Activated T-cell treated with anti-CD3 and anti-CD28 coated beads for 48 hours (primary cell): ENCODE results near the gene RGS10.
A peak's percentile ranks its signal among the peaks of the same experiment; 100 is the strongest.
"Not testable (repeated sequence)": the region's sequence is repeated elsewhere in the genome, so short reads cannot be mapped to it uniquely, and the experiment has no call there.

Experiments
- DNase-seq: peaks from one replicate; pipeline ENCODE4 v3.0.0-alpha.2; 2020; ENCODE audit warnings: low read depth

Gene RGS10

GRCh38 chr10:119538632-119539358, 3.7 kb downstream of the RGS10 start:
- peak; percentile 40 for DNase-seq

GRCh38 chr10:119537953-119538630, 4.4 kb downstream of the RGS10 start:
- no peak for DNase-seq

GRCh38 chr10:119536508-119537025, 6.0 kb downstream of the RGS10 start:
- DNase-seq: no peak

DNA sequence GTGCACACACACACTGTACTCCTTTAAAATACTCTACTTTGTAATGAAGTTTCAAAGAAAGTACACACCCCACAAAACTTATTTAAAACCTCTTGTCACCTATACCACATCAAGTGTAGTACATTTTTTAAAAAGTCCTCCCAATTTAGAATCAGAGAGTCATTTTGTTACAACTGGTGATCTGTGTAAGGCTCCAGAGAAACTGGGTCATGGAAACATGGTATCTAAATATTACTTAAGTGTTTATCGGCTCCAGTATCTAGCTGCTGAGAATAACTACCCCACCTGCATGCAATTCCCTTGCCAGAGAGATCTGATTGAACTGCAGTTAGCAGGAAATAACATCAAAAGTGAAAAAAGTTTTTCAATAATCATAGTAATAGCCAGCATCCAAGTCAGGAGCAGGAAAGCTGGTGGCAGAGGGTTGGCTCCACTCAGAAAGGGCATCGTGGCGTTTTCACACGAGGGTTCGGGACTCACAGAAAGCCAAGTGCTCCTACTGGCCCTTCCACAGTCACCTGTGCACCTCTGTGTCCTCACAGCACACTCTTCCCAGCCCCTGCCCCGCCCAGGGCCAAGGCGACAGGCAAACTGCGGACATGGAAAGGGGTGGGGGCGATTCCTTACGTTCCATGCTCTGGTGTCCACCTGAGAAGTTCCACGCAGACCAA, 6.5 kb downstream of the RGS10 start:
- DNase-seq: no peak

- no peak for DNase-seq
Observed at GRCh38 chr10:119535305-119535704, 7.2 kb downstream of the RGS10 start.

- DNase-seq: no peak
Observed at GRCh38 chr10:119533473-119533872, 9.0 kb downstream of the RGS10 start.

DNA sequence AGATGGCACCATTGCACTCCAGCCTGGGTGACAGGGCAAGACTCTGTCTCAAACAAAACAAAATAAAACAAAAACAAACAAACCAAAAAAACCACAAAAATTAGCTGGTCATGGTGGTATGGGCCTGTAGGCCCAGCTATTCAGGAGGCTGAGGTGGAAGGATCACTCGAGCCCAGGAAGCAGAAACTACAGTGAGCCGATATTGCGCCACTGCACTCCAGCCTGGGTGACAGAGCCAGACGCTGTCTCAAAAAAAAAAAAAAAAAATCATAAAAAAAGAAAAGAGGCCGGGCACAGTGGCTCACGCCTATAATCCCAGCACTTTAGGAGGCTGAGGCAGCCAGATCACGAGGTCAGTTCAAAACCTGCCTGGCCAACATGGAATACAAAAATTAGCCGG, 9.7 kb downstream of the RGS10 start:
- not testable (repeated sequence) for DNase-seq

GRCh38 chr10:119532251-119532650, 10.3 kb downstream of the RGS10 start:
- DNase-seq: not testable (repeated sequence)

GRCh38 chr10:119531067-119531466, 11.5 kb downstream of the RGS10 start:
- no peak for DNase-seq

GRCh38 chr10:119528663-119529237, 13.8 kb downstream of the RGS10 start:
- not testable (repeated sequence) for DNase-seq

DNA sequence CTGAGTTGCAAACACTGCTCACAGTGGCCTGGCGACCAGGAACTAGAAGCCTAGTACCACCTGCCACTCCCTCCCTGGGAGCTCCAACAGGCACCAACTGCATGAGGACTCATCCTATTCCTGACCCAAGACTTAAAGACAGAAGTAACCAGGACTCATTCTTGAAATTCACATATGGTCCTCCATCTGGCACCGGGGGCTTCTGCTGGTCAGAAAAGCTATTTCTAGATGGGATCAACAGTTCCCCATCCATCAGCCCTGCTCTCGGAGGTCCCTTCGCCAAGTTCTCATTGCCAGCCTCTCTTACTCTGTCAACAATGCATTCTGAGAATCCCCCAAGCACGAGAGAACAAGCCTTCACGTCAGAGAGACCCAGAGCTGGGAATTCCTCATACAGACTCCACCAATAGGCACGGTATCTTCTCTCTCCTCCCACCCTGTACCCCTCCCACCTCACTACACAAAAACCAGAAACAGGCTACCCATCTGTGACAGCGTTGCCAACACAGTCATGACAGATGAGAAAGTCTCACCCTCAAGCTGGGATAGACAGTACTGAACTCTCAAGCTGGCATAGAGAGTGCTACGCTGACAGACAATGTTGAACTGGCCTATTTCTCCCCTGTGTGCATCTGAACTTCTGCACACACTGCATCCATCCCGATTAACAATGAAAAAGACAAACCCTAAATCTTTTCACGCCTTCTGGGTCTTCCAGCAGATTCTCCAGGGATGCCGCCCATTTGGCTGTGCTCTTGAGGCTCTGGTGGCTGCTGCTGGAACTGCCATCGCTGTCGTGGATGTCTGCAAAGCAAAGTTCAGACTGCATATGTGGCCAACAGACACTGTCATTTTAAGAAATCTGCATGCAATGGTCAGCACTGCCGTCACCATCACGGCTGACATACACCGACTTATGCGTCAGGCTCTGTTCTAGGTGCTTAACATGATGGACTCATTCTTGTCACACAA, 15.6 kb downstream of the RGS10 start:
- no peak for DNase-seq

GRCh38 chr10:119526149-119526548, 16.4 kb downstream of the RGS10 start:
- DNase-seq: no peak

GRCh38 chr10:119525116-119525515, 17.4 kb downstream of the RGS10 start:
- DNase-seq: no peak

- no peak for DNase-seq
Observed at GRCh38 chr10:119524720-119525070, 17.8 kb downstream of the RGS10 start.

- DNase-seq: no peak
Observed at GRCh38 chr10:119523895-119524719, 18.4 kb downstream of the RGS10 start.

- DNase-seq: no peak
Observed at GRCh38 chr10:119522747-119523426, 19.6 kb downstream of the RGS10 start.

GRCh38 chr10:119521443-119522204, 20.9 kb downstream of the RGS10 start:
- DNase-seq: no peak

DNA sequence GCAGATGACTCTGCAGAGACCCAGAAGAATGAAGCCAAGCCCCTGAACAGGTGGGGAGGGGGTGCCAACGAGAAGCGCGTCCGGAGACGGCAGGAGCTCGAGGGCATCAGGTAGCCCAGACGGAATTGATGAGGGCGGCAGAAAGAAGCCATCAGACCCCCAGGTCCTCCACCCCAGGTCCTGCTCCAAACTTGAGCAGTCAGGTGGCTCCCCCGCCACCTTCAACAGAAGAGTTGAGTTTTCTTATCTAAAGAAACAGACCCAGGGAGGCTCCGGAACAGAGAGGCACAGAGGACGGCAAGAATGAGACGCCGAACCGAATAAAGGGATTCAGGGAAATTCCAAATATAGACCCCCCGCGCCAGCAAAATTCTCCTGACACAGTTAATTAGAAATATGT, 22.2 kb downstream of the RGS10 start:
- DNase-seq: no peak

DNA sequence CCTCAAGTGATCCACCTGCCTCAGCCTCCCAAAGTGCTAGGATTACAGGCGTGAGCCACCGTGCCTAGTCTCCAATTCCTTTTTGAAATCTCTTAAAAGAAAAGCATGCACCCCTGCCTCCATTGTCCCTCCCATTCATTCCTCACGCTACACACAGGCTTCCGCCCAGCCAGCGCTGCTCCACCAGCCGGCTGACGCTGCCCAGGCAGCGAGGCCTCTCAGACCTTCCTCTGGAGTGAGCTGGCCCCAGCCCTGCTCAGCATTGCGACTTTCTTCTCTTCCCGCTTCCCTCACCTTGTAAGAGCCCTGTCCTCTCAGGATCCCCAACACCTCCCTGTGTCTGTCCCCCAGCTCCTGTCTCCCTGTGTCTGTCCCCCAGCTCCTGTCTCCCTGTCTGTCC, 23.6 kb downstream of the RGS10 start:
- DNase-seq: no peak
